Superior temporal gyrus (tissue), 1 donor: ENCODE results near the gene IDE.
"Not testable (repeated sequence)": the region's sequence is repeated elsewhere in the genome, so short reads cannot be mapped to it uniquely, and the experiment has no call there.

Experiments
- DNase-seq: peaks from one replicate; pipeline ENCODE4 v3.0.0-alpha.2; 2016; ENCODE audit errors: extremely low spot score

The IDE gene

GRCh38 chr10:92490387-92490786 lies 83.5 kb downstream of the IDE start:
- DNase-seq = no peak

- no peak for DNase-seq
Measured at GRCh38 chr10:92486637-92487036, 87.3 kb downstream of the IDE start.

GRCh38 chr10:92483539-92483938 lies 90.4 kb downstream of the IDE start:
- no peak for DNase-seq

GRCh38 chr10:92480413-92480812 lies 93.5 kb downstream of the IDE start:
- no peak for DNase-seq

GRCh38 chr10:92479547-92479946 lies 94.3 kb downstream of the IDE start:
- no peak for DNase-seq

- no peak for DNase-seq
Measured at GRCh38 chr10:92478536-92478935, 95.4 kb downstream of the IDE start.

GRCh38 chr10:92475357-92475868 lies 98.5 kb downstream of the IDE start:
- no peak for DNase-seq

- no peak for DNase-seq
Measured at GRCh38 chr10:92470026-92470425, 103.9 kb downstream of the IDE start.

GRCh38 chr10:92464364-92464763 lies 109.5 kb downstream of the IDE start:
- no peak for DNase-seq

- no peak for DNase-seq
Measured at GRCh38 chr10:92463582-92463981, 110.3 kb downstream of the IDE start.

- not testable (repeated sequence) for DNase-seq
Measured at GRCh38 chr10:92454955-92455354, 118.9 kb downstream of the IDE start.

GRCh38 chr10:92452313-92452712 lies 121.6 kb downstream of the IDE start:
- DNase-seq = no peak

GRCh38 chr10:92451431-92451830 lies 122.5 kb downstream of the IDE start:
- DNase-seq = no peak

- DNase-seq = no peak
Measured at GRCh38 chr10:92450896-92451295, 123.0 kb downstream of the IDE start.

- DNase-seq = no peak
Measured at GRCh38 chr10:92440578-92440977, 133.3 kb downstream of the IDE start.

- no peak for DNase-seq
Measured at GRCh38 chr10:92438220-92438619, 135.7 kb downstream of the IDE start.

- DNase-seq = no peak
Measured at GRCh38 chr10:92436611-92437010, 137.3 kb downstream of the IDE start.

GRCh38 chr10:92436065-92436464 lies 137.8 kb downstream of the IDE start:
- not testable (repeated sequence) for DNase-seq

GRCh38 chr10:92434385-92434784 lies 139.5 kb downstream of the IDE start:
- no peak for DNase-seq

GRCh38 chr10:92432596-92432995 lies 141.3 kb downstream of the IDE start:
- DNase-seq = no peak

- no peak for DNase-seq
Measured at GRCh38 chr10:92430103-92430502, 143.8 kb downstream of the IDE start.

GRCh38 chr10:92421550-92421949 lies 152.3 kb downstream of the IDE start:
- no peak for DNase-seq

GRCh38 chr10:92420546-92421275 lies 153.2 kb downstream of the IDE start:
- DNase-seq = no peak
